NCI-H2196 treated with DMSO at 0.1 percent for 48 hours (cell line): Measurements from ENCODE around the gene SLC30A1.
"Not testable (repeated sequence)": the region's sequence is repeated elsewhere in the genome, so short reads cannot be mapped to it uniquely, and the experiment has no call there.

Experiments
- DNase-seq: peaks from one replicate; lab custom pipeline; 2025; ENCODE audit not compliant: unreplicated experiment; lab: John Stamatoyannopoulos, UW

SLC30A1 gene

GRCh38 chr1:211549092-211549711, 29.8 kb downstream of the SLC30A1 start:
- no peak for DNase-seq

GRCh38 chr1:211548321-211549091, 30.5 kb downstream of the SLC30A1 start:
- DNase-seq = no peak

DNA sequence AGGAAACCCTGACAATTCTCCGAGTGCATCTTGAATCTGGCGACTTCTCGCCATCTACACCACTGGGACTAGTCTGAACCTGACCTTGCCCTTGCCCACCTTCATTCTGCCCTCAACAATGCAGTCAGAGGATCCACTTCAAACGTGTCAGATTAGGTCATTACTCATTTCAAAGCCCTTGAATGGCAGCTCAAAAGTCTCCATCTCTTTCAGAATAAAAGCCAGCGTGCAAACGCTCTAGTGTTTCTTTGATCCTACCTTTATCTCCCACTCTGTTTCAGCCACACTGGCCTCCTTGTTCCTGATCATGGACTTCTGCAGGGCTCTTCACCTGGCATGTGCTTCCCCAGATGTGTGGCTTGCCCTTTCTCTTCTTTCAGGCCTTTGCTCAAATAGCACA, 31.3 kb downstream of the SLC30A1 start:
- DNase-seq = no peak

DNA sequence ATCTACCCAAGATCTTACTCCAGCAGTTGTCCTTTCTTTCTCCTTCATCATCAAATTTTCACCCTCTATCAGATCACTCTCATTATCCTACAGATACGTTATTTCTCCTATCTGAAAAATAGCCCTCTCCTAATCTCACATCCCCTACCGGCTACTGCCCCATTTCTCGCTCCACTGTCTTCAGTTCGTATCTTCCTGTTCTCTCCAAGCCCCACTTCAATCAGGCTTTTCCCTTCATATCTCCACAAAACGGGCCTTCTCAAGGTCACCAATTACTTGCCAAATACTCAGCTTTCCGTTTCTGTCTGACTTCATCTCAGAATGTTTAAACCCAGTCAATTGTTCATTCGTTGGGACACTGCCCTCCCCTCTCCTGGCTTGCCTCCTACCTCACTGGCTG, 32.4 kb downstream of the SLC30A1 start:
- DNase-seq = no peak

GRCh38 chr1:211543025-211543424, 35.9 kb downstream of the SLC30A1 start:
- no peak for DNase-seq

GRCh38 chr1:211541720-211542477, 37.1 kb downstream of the SLC30A1 start:
- no peak for DNase-seq

DNA sequence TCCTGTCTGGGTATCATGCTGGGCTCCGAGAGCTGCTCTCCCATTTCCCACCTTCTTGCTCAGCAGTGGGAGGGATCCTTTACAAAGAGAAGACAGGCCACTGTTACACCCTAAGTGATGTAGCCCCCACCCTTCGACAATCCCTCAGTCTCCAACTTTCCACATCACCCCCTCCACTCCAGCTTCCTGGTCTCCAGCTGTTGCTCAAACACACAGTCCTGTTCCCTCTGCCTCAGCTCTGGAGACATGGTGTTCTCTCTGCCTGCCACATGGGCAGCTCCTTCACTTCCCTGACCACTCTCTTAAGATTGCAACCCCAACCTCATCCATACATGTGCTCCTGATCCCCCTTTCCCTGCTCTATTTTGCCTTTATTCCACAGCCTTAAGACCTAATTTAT, 37.7 kb downstream of the SLC30A1 start:
- no peak for DNase-seq

DNA sequence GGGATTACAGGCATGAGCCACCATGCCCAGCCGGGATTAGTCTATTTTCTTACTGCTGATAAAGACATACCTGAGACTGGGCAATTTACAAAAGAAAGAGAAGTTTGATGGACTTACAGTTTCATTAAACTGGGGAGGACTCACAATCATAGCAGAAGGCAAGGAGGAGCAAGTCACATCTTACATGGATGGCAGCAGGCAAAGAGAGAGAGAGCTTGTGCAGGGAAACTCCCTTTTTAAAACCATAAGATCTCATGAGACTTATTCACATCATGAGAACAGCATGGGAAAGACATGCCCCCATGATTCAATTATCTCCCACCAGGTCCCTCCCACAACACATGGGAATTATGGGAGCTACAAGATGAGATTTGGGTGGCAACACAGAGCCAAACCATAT, 38.1 kb downstream of the SLC30A1 start:
- DNase-seq = not testable (repeated sequence)

GRCh38 chr1:211538287-211538686, 40.7 kb downstream of the SLC30A1 start:
- no peak for DNase-seq

- no peak for DNase-seq
Observed at GRCh38 chr1:211537253-211537652, 41.7 kb downstream of the SLC30A1 start.

- no peak for DNase-seq
Observed at GRCh38 chr1:211536606-211537005, 42.4 kb downstream of the SLC30A1 start.

GRCh38 chr1:211535346-211535745, 43.6 kb downstream of the SLC30A1 start:
- no peak for DNase-seq

GRCh38 chr1:211534545-211535291, 44.2 kb downstream of the SLC30A1 start:
- DNase-seq = no peak

- DNase-seq = no peak
Observed at GRCh38 chr1:211532088-211532444, 46.9 kb downstream of the SLC30A1 start.

GRCh38 chr1:211531194-211532087, 47.5 kb downstream of the SLC30A1 start:
- no peak for DNase-seq

DNA sequence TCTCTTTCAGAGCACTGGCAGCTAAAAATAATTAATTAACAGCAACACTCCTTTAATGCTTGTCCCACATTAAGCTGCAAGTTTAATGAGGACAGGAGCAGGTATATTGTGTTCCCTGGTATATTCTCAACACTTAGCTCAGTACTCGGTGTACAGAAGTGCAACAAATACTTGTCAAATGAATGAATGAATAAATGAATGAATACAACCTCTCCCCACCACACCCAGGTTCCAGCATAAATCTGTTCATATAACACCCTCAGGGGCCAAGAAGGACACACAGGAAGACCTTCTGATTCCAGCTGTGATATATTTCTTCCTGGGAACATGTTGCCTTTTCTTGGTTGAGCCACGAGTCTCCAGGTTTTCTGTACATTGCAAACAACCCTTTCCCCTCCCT, 48.9 kb downstream of the SLC30A1 start:
- DNase-seq = no peak

DNA sequence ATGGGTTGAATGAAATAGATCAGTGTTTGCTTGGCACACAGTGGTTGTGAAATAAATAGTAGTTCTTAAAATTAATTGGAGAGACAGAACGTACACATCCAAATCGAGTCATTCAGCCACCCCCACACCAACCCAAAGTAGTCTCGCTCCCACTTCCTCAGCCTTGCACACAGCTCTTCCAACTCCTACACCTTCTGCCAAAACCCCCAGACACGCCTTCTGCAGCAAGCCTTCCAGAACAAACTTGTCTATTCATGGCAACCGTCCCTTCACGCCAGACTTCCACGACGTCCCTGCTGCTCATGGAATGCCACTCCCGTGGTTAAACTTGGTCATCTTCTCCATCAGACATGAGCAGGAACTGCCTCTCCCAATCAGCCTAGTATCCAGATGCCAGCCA, 49.5 kb downstream of the SLC30A1 start:
- no peak for DNase-seq

DNA sequence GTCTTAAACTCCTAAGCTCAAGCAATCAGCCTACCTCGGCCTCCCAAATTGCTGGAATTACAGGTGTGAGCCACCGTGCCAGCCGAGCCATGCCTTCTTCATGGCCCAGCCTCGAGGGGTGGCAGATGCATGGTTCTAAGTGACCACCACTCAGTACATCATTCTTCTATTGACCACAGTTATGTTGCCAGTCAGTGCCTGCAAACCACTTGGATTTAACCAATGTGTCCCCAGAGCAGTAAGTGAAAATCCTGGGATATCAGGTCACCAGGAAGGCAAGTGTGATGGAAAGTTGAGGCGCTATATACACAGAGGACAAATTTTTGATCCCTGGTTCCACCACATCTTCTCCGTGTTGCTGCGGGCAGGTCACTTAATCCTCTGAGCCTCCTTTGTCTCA, 50.0 kb downstream of the SLC30A1 start:
- no peak for DNase-seq

DNA sequence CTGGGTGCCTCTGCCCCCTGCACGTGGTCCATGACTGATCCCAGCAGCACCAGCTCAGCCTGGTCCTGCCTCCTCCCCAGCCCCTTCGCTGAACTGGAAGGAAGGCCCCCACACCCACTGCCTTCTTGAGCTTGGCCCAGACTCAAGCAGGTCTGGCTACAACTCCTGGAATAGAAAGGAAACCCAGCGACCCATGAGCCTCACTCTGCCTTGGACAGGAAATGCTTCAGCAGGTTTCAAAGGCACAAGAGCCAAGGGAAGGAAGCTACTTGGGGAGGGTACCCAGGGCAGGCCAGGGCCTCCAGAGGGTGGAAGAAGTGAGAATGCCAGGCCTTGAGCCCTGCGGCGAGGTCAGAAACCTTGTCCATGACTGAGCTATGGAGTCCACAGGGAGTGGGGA, 51.1 kb downstream of the SLC30A1 start:
- no peak for DNase-seq

DNA sequence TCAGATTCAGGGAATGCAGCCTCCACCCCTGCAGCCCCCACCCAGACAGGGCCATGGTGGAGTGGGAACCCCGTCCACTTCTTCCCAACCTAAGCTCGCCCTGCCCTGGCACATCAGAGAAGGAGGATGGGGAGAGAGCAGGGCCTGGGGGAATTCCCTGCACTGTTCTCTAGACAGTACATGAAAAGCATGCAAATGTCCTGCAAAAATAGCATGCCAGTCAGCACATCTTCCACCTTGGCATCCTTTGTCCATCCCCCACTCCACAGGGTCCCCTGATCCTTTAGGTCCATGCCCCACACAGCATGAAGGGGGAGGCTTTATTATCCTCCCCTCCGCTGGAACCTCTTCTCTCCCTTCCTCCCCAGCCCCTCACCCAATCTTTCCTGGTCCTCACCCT, 52.0 kb downstream of the SLC30A1 start:
- DNase-seq = no peak
